Measurements from ENCODE around the gene WNT16.
"Not testable (repeated sequence)": the region's sequence is repeated elsewhere in the genome, so short reads cannot be mapped to it uniquely, and the experiment has no call there.

The WNT16 gene

DNA sequence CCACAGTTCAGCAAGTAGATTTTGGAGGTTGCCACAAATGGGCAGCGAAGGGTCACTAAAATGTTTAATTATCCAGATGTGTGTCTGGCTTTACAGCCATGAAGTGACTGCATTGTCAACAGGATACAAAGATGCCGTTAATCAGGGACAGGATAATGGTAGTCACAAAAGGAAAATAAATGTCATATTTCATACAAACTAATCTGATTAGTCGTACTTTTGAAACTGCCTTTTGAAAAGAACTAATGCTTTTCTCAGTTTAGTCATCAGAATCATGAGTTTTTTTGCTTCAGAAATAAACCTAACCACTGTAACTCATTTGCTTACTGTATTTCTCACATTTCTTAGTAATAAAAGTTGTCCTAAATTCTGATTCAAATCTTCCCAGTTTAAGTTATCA, 22.2 kb upstream of the WNT16 start:
- DNase-seq (ENCODE audit: low read depth in 2 of 2), result no peak

DNA sequence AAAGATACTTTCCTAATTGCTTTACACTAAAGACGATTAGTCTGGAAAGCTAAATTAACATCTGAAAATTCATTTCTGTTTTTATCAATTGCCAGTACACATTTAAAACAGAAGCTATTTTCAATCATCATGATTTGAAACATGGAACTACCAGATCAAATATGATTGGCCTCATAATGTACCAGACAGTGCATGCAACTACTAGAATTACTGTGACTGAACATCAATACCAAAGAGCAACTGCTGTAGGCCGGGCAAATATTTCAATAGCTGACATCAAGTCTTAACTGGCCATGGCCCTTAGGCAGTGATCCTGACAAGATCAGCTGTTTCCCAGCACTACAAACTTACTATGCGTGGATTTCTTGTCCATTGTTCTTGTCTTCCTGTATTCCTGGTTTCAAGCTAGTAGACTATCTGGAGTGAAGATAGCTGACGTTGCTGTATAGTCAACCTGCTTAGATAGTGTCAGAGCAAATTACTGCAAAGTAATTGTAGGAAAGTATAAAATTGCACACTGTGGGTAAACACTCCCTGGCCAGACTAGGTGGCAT, 21.7 kb upstream of the WNT16 start:
- no peak for DNase-seq (ENCODE audit: low read depth in 2 of 2)

GRCh38 chr7:121313220-121313792, 15.5 kb upstream of the WNT16 start:
- DNase-seq (ENCODE audit: low read depth in 2 of 2), result no peak

GRCh38 chr7:121313793-121314676, 14.8 kb upstream of the WNT16 start:
- DNase-seq (ENCODE audit: low read depth in 2 of 2), result no peak

DNA sequence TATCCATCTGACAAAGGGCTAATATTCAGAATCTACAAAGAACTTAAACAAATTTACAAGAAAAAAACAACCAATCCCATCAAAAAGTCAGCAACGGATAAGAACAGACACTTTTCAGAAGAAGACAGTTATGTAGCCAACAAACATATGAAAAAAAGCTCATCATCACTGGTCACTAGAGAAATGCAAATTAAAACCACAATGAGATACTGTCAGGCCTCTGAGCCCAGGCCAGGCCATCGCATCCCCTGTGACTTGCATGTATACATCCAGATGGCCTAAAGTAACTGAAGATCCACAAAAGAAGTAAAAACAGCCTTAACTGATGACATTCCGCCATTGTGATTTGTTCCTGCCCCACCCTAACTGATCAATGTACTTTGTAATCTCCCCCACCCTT, 13.6 kb upstream of the WNT16 start:
- not testable (repeated sequence) for DNase-seq (ENCODE audit: low read depth in 2 of 2)

- no peak for DNase-seq (ENCODE audit: low read depth in 2 of 2)
Measured at GRCh38 chr7:121322460-121322859, 6.3 kb upstream of the WNT16 start.

DNA sequence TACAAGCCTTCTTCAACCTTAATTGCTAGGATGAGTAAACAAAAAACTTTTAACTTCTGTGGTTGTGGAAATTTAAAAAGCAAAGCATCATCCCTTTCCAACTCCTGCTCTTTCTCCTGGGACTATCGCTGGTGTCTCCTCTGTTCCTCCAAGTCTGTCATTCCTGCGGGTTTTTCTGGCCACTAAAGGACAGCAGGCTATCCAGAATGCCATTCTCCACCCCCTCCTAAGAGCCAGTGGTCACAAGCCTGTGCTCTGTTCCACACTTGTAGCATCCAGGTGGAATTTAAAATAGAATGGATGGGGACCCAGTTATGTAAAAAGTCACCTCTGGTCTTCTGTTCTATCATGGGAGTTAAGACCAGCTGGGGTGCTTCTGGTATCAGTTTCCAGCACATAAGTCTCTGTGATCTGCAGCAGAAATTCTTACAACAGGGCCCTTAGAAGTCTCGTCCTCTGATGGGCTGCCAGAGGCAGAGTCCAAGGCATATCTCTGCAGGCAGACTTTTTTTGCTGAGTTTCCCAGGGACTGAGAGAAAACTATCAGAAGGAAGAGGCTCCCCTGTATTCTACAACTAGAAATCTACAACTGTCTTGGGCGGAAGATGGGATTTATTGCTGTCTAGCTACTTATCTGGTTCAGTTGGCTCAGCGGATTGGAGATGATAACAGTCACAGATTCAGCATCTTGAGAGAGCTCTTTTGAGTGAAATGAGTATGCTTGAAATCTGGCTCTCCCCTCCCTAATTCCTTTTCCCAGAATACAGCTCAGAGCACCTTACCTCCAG, 5.1 kb upstream of the WNT16 start:
- no peak for DNase-seq (ENCODE audit: low read depth in 2 of 2)

DNA sequence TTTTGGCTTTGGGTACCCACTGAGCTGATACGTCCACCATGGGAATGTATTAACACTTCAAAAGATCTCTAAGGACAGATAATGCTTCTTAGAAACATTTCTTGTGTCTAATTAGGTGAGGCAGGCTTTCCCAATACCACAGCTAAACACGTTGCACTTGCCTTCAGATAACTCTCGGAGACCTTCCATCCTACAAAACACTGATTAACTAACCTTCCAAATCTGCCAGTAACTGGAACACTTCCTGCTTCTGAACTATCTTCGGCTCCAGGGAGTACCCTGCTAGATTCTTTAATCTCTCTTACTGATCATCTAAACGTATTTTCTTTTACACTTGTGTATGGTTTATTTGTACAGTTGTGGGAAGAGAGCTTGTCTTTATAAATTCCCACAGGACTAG, 1.1 kb upstream of the WNT16 start:
- no peak for DNase-seq (ENCODE audit: low read depth in 2 of 2)

DNA sequence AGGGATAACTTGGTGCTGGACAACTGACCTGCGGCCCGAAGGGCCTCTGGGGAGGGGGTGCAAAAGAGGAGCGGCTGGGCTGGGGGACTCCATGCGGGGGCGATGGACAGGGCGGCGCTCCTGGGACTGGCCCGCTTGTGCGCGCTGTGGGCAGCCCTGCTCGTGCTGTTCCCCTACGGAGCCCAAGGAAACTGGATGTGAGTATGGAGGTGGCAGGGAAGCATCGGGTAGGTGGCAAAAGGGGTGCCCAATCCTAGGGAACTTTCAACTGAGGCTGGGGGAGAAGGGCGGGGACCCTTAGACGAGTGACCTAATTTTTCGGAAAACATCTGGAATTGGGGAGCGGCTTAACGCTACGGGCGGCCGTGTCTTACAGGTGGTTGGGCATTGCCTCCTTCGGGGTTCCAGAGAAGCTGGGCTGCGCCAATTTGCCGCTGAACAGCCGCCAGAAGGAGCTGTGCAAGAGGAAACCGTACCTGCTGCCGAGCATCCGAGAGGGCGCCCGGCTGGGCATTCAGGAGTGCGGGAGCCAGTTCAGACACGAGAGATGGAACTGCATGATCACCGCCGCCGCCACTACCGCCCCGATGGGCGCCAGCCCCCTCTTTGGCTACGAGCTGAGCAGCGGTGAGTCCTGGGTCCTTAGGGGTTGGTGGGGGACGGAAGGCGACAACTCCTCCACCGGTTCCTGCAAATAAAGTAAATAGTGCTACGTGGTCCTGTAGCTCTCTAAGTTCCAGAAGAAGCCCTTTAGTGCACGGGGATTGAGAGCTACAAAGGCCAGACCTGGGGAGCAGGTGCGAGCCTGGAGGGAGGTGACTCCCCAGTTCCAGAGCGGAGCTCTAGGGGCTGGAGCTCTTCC, 622 bp downstream of the WNT16 start:
- DNase-seq (ENCODE audit: low read depth in 2 of 2), result peak; percentile 7 to 16

GRCh38 chr7:121330053-121330833, 1.4 kb downstream of the WNT16 start:
- DNase-seq (ENCODE audit: low read depth in 2 of 2), result no peak

DNA sequence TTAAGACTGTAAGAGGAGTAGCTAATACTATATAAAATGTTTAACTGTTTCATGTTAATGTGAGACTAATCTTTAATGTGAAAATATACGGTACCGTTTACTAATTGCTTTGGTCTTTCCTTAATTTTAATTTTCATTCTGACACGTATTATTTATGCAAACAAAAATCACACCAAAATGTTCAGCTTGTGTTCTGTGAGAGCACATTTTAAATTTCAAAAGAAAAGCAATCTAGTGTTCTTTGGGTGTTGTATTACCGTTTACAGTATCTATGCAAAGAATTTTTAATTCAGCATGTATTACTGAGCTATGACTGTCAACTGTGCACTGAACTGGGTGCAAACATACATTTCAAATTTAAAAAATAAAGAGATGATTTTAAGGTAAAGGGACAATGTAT, 2.2 kb downstream of the WNT16 start:
- no peak for DNase-seq (ENCODE audit: low read depth in 2 of 2)

GRCh38 chr7:121331574-121331973, 2.8 kb downstream of the WNT16 start:
- no peak for DNase-seq (ENCODE audit: low read depth in 2 of 2)

DNA sequence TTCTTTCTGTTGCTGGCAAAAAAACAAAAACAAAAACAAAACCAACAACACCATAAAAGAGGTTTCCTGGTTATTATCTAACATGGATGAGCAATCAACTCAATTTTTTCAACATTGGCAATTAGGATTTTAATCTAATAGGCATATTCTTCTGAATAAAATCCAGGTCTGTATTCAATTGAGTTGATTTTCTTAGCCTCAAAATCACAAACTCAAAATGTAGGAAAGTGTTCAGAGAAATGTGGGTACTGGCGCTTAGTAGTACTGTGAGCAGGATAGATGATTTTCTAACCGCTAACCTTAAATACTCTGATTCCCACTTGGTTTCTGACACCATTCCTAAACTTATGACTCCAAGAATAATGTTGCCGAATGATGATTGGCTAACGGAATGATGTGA, 5.6 kb downstream of the WNT16 start:
- DNase-seq (ENCODE audit: low read depth in 2 of 2), result no peak

DNA sequence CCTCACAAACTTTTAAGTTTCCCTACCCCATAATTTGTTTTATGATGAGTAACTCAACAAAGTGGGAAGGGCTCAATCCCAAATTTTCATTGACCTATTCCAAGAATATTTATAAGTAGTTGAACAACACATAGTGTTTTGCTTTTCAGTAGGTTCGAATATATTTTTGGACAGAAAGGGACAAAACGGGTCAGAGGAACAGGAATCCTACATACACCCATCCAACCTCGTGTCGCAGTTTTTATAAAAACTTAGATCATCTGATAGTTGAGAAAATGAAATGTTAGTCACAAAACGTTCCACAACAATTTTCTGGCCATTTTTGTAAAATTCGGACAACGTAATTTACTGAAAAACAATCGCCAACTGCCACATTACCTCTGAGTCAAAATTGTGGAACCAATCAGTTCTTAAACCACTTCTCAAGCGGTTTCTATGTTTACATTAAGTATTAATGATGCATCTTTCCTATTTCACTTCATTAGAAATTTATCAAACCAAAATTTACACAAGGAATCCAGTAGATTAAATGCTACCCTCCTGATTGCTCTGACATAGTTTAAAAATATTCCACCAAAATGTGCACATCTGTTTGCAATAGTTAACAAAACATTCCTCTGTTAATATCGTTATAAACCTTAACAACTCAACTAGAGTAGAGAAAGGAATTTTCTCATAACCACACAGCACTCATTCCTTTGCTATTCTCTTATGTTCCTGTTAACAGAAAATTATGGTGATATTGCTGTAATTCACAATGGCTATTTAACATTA, 6.3 kb downstream of the WNT16 start:
- no peak for DNase-seq (ENCODE audit: low read depth in 2 of 2)

- DNase-seq (ENCODE audit: low read depth in 2 of 2), result no peak
Measured at GRCh38 chr7:121336579-121336978, 7.8 kb downstream of the WNT16 start.

DNA sequence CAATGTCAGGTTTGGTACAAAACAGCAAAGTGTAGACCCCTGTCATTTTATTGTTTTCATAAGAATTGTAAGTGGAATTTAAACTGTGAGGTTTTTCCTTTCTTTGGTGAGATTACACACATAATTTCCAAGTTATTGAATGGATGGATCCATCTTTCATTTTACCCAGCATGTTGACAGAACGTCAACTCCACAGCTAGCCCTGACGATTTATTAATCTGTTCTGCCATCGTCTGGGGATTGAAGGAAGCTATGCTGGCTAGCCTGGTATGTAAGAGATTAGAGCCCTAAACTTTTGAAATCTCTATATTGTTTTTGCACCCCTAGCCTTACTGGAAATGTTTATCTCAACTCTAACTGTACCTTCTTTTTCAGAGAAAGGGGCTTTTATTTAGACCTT, 8.6 kb downstream of the WNT16 start:
- DNase-seq (ENCODE audit: low read depth in 2 of 2), result no peak

- DNase-seq (ENCODE audit: low read depth in 2 of 2), result no peak
Measured at GRCh38 chr7:121339082-121339481, 10.3 kb downstream of the WNT16 start.

GRCh38 chr7:121341933-121342332, 13.1 kb downstream of the WNT16 start:
- no peak for DNase-seq (ENCODE audit: low read depth in 2 of 2)

DNA sequence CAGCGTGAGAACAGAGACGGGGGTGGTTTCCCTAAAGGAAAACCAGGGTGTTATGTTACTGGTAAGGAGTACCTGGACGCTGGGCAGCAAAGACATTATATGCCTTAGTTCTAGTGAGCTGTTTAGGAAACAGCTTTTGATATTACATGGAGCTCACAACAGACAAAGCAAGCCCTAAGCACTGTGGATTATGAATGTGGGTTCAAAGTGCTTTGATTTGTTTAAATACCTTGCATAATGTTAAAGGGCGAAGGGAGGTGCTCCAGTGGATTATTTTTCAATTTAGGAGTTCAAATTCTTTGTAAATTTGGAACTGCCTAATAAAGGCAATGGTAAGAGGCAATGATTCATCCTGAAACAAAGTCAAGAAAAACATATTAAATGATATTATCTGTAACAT, 13.8 kb downstream of the WNT16 start:
- no peak for DNase-seq (ENCODE audit: low read depth in 2 of 2)

GRCh38 chr7:121343302-121343701, 14.5 kb downstream of the WNT16 start:
- DNase-seq (ENCODE audit: low read depth in 2 of 2), result no peak

All from stimulated activated CD4-positive, alpha-beta T cell treated with anti-CD3 and anti-CD28 coated beads, Interleukin-15, amount 100 ng/mL, for 48 hours (primary cell).